ENCODE measurements around the gene GULP1.

Gene GULP1

GRCh38 chr2:188322569-188323551 lies 31.2 kb downstream of the GULP1 start:
- DNase-seq (ENCODE audit: low read depth in 2 of 2, low spot score in 1 of 2): no peak

GRCh38 chr2:188324067-188324466 lies 32.4 kb downstream of the GULP1 start:
- DNase-seq (ENCODE audit: low read depth in 2 of 2, low spot score in 1 of 2): no peak

GRCh38 chr2:188326290-188326668 lies 34.6 kb downstream of the GULP1 start:
- no peak for DNase-seq (ENCODE audit: low read depth in 2 of 2, low spot score in 1 of 2)

- DNase-seq (ENCODE audit: low read depth in 2 of 2, low spot score in 1 of 2): no peak
Measured at GRCh38 chr2:188326669-188327301, 35.1 kb downstream of the GULP1 start.

- no peak for DNase-seq (ENCODE audit: low read depth in 2 of 2, low spot score in 1 of 2)
Measured at GRCh38 chr2:188327518-188328213, 36.0 kb downstream of the GULP1 start.

- no peak for DNase-seq (ENCODE audit: low read depth in 2 of 2, low spot score in 1 of 2)
Measured at GRCh38 chr2:188328419-188328818, 36.7 kb downstream of the GULP1 start.

- no peak for DNase-seq (ENCODE audit: low read depth in 2 of 2, low spot score in 1 of 2)
Measured at GRCh38 chr2:188330316-188331053, 38.8 kb downstream of the GULP1 start.

- DNase-seq (ENCODE audit: low read depth in 2 of 2, low spot score in 1 of 2): no peak
Measured at GRCh38 chr2:188332619-188333018, 40.9 kb downstream of the GULP1 start.

GRCh38 chr2:188333751-188334524 lies 42.3 kb downstream of the GULP1 start:
- no peak for DNase-seq (ENCODE audit: low read depth in 2 of 2, low spot score in 1 of 2)

- DNase-seq (ENCODE audit: low read depth in 2 of 2, low spot score in 1 of 2): no peak
Measured at GRCh38 chr2:188338463-188338862, 46.8 kb downstream of the GULP1 start.

GRCh38 chr2:188340257-188340656 lies 48.6 kb downstream of the GULP1 start:
- no peak for DNase-seq (ENCODE audit: low read depth in 2 of 2, low spot score in 1 of 2)

- DNase-seq (ENCODE audit: low read depth in 2 of 2, low spot score in 1 of 2): no peak
Measured at GRCh38 chr2:188345020-188345419, 53.3 kb downstream of the GULP1 start.

- no peak for DNase-seq (ENCODE audit: low read depth in 2 of 2, low spot score in 1 of 2)
Measured at GRCh38 chr2:188345426-188345825, 53.8 kb downstream of the GULP1 start.

- DNase-seq (ENCODE audit: low read depth in 2 of 2, low spot score in 1 of 2): no peak
Measured at GRCh38 chr2:188345831-188346458, 54.3 kb downstream of the GULP1 start.

GRCh38 chr2:188349019-188349418 lies 57.3 kb downstream of the GULP1 start:
- DNase-seq (ENCODE audit: low read depth in 2 of 2, low spot score in 1 of 2): no peak

- no peak for DNase-seq (ENCODE audit: low read depth in 2 of 2, low spot score in 1 of 2)
Measured at GRCh38 chr2:188353282-188353681, 61.6 kb downstream of the GULP1 start.

GRCh38 chr2:188360485-188361263 lies 69.0 kb downstream of the GULP1 start:
- DNase-seq (ENCODE audit: low read depth in 2 of 2, low spot score in 1 of 2): no peak

- DNase-seq (ENCODE audit: low read depth in 2 of 2, low spot score in 1 of 2): no peak
Measured at GRCh38 chr2:188364033-188364630, 72.5 kb downstream of the GULP1 start.
